IPS-20b (cell line): Measurements from ENCODE around the gene BMX.
A peak's percentile ranks its signal among the peaks of the same experiment; 100 is the strongest.

Source experiments
- H3K27ac ChIP-seq: one replicate; pipeline ENCODE4 v1.5.1; 2013; ENCODE audit warnings: low read length
- H3K27me3 ChIP-seq: 2 replicates; pipeline ENCODE4 v1.6.1; 2013; ENCODE audit warnings: mild to moderate bottlenecking, low read length, inconsistent platforms; ENCODE audit not compliant: insufficient read depth
- H3K36me3 ChIP-seq: 2 replicates; pipeline ENCODE4 v1.6.1; 2013; ENCODE audit warnings: low read depth, mild to moderate bottlenecking, inconsistent platforms, low read length, moderate library complexity; ENCODE audit not compliant: insufficient read depth
- H3K4me1 ChIP-seq: 2 replicates; pipeline ENCODE4 v1.6.1; 2013; ENCODE audit warnings: mild to moderate bottlenecking, control low read depth, inconsistent platforms, low read length, moderate library complexity; ENCODE audit not compliant: insufficient read depth
- H3K4me3 ChIP-seq: 2 replicates; pipeline ENCODE4 v1.5.1; 2013; ENCODE audit warnings: mild to moderate bottlenecking, low read length, inconsistent platforms
- H3K9ac ChIP-seq: 2 replicates; pipeline ENCODE4 v1.6.1; 2013; ENCODE audit warnings: low read depth, mild to moderate bottlenecking, inconsistent platforms, low read length, moderate library complexity
- H3K9me3 ChIP-seq: 2 replicates; pipeline ENCODE4 v1.6.1; 2013; ENCODE audit warnings: mild to moderate bottlenecking, low read depth, low read length, inconsistent platforms; ENCODE audit not compliant: insufficient read depth

The BMX gene

GRCh38 chrX:15500497-15500966 is at the start of gene BMX:
Gene BMX (plus strand): TSS chrX:15500807. CDS start chrX:15508354, 7,547 bp downstream.
- Histone ChIP-seq H3K36me3 (no peaks in the 10 kb centered on the region), H3K9ac (no peak within 1 kb of the TSS), H3K4me1 (no peaks in the 10 kb centered on the region), H3K4me3 (no peak within 1 kb of the TSS), H3K27me3 (no peaks in the 10 kb centered on the region), H3K27ac (no peak within 1 kb of the TSS), H3K9me3 (no peaks in the 10 kb centered on the region)

DNA sequence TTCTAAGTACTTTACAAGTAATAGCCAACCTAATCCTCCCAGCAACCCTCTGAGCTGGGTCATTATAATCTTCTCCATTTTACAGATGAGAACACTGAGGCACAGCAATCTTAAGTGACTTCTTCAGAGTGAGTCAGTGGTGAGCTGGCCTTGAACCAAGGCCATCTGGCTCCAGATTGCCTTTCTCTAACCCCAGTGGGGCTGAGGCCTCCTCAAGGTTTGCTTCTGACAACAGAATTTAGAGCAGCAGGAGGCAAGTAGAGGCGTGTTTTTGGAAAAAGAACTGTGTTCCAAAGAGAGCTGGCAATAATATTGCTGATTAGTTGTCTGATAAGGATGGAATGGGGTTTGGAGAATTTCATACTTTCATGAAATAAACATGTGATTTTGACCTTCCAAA is 48.7 kb upstream of the BMX start:
- H3K9ac ChIP-seq: no peak overlapping the region
- H3K27ac ChIP-seq: no peak overlapping the region
- no peaks in the 10 kb centered on the region for H3K9me3 ChIP-seq
- H3K4me1 ChIP-seq: no peaks in the 10 kb centered on the region
- H3K27me3 ChIP-seq: no peaks in the 10 kb centered on the region
- peaks cover 12% of the 10 kb centered on the region; the same call in 1 of the 2 replicates for H3K36me3 ChIP-seq
- no peak overlapping the region for H3K4me3 ChIP-seq

DNA sequence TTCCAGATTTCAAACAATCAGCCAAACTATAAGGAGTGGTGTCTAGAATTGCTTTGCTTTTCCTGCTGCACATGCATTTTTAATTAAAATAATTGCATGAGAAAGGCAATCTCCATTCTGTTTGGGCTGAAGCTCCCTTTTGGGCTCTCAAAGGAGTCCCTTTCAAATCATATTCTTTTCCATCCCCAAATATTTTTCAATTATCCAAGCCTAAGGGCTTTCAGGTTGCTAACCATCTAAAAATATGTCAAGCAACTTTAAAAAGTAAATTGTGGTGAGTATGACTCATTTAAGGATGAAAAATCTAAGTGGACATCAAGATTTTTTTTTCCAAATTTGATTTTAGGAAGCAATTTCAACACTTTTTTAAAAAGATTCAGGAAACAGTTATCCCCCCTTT is 35.9 kb upstream of the BMX start:
- Histone ChIP-seq H3K27me3 (no peaks in the 10 kb centered on the region), H3K9ac (no peak overlapping the region), H3K27ac (no peak overlapping the region)

DNA sequence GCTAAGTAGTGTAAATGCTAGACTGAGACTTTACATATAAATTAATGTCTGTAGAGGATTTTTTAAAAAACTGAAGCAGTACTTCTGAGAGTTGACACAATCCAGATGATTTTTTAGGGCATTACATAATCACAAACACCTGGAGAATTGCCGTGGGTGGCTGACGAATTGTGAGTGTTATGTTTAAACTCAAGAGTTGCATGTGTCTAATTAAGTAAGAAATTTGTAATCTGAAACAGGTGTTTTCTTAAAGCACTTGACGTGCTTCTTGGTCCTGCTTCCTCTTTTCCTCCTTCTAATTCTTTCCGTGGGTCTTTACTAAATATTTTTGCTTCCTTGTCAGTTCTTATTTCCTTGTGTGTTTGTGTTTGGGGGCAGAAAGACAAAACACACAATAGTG is 35.3 kb upstream of the BMX start:
- Histone ChIP-seq H3K9ac (no peak overlapping the region), H3K36me3 (no peaks in the 10 kb centered on the region), H3K9me3 (no peaks in the 10 kb centered on the region), H3K4me1 (peaks cover 7% of the 10 kb centered on the region; the same call in 1 of the 2 replicates), H3K4me3 (no peak overlapping the region), H3K27me3 (no peaks in the 10 kb centered on the region), H3K27ac (no peak overlapping the region)

More for the DNA sequence above, 35.9 kb upstream of the BMX start:
- H3K9me3 ChIP-seq: no peaks in the 10 kb centered on the region
- peaks cover 7% of the 10 kb centered on the region; the same call in 1 of the 2 replicates for H3K4me1 ChIP-seq
- H3K4me3 ChIP-seq: no peak overlapping the region
- H3K36me3 ChIP-seq: no peaks in the 10 kb centered on the region

DNA sequence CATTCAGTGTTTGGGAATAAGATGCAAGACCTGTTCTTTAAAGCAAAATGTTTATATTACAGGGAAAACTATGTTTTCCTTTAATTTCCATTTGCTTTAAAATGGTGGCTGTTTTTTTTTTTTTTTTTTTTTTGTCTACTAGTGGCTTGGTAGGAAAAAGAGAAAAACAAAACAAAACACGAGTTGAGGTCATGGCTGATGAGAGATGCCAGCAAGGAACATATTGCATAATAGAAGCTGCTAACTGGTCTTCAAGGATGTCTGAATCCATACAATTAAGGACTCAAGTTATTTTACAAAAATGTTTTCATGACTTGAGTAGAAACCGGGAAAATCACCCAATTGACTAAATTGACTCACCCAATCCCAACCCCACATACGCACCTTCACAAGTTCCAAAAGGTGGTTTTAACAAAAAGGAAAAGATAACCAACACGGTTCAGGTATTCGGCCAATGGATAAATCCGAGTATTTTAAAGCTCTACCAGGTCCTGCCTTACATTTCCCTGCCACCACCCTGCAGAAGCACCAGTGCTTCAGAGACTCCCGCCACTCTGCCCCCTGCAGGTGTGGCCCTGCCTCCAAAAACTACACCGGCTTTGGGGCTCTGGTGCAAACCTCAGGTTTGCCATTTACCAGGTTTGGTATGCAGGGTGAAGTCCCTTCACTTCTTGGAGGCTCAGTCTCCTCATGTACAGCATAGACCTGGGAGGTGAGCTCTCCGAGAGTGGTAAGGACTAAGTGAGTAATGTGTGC is 34.5 kb upstream of the BMX start:
- peaks cover 7% of the 10 kb centered on the region; the same call in 1 of the 2 replicates for H3K4me1 ChIP-seq
- no peaks in the 10 kb centered on the region for H3K9me3 ChIP-seq
- H3K27ac ChIP-seq: no peak overlapping the region
- H3K4me3 ChIP-seq: no peak overlapping the region
- no peak overlapping the region for H3K9ac ChIP-seq
- H3K36me3 ChIP-seq: no peaks in the 10 kb centered on the region
- H3K27me3 ChIP-seq: no peaks in the 10 kb centered on the region

GRCh38 chrX:15468036-15468435 is 32.6 kb upstream of the BMX start:
- H3K9ac ChIP-seq: no peak overlapping the region
- no peaks in the 10 kb centered on the region for H3K9me3 ChIP-seq
- no peaks in the 10 kb centered on the region for H3K27me3 ChIP-seq
- H3K4me1 ChIP-seq: peaks cover 7% of the 10 kb centered on the region; the same call in 1 of the 2 replicates
- no peak overlapping the region for H3K4me3 ChIP-seq
- no peak overlapping the region for H3K27ac ChIP-seq
- no peaks in the 10 kb centered on the region for H3K36me3 ChIP-seq

DNA sequence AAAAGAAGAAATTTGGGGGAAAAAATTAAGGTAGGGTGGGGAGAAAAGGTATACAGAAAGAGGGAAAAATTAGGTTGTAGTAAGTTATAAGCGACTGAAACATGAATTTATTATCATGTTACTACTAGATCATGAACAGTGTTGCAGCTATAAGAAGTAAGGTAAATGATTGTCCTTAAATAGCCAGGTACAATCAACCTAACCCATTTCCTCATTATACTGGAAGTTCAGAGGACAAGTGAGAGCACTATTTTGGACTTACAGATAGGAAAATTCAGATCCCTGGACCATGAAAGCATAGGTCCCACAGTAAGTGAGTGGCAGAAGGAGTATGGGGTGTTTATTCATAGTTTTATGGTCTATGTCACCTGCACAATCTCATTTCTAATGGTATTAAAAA is 31.0 kb upstream of the BMX start:
- no peaks in the 10 kb centered on the region for H3K9me3 ChIP-seq
- no peak overlapping the region for H3K27ac ChIP-seq
- H3K4me3 ChIP-seq: no peak overlapping the region
- no peak overlapping the region for H3K9ac ChIP-seq
- H3K36me3 ChIP-seq: no peaks in the 10 kb centered on the region
- H3K27me3 ChIP-seq: no peaks in the 10 kb centered on the region
- peaks cover 4% of the 10 kb centered on the region; the same call in 1 of the 2 replicates for H3K4me1 ChIP-seq

- no peaks in the 10 kb centered on the region for H3K9me3 ChIP-seq
- no peaks in the 10 kb centered on the region for H3K36me3 ChIP-seq
- H3K27ac ChIP-seq: no peak overlapping the region
- no peak overlapping the region for H3K9ac ChIP-seq
- peaks cover 11% of the 10 kb centered on the region; the same call in 1 of the 2 replicates for H3K4me1 ChIP-seq
- no peak overlapping the region for H3K4me3 ChIP-seq
- H3K27me3 ChIP-seq: no peaks in the 10 kb centered on the region
Measured at GRCh38 chrX:15471028-15471427, 29.6 kb upstream of the BMX start.

GRCh38 chrX:15472531-15472930 is 28.1 kb upstream of the BMX start:
- Histone ChIP-seq H3K27me3 (no peaks in the 10 kb centered on the region), H3K9ac (no peak overlapping the region), H3K9me3 (no peaks in the 10 kb centered on the region), H3K27ac (no peak overlapping the region), H3K4me3 (no peak overlapping the region), H3K4me1 (peaks cover 11% of the 10 kb centered on the region; the same call in 1 of the 2 replicates), H3K36me3 (no peaks in the 10 kb centered on the region)

GRCh38 chrX:15474028-15474427 is 26.6 kb upstream of the BMX start:
- H3K27ac ChIP-seq: no peak overlapping the region
- no peaks in the 10 kb centered on the region for H3K9me3 ChIP-seq
- no peak overlapping the region for H3K9ac ChIP-seq
- H3K4me3 ChIP-seq: no peak overlapping the region
- H3K36me3 ChIP-seq: no peaks in the 10 kb centered on the region; the same call in 1 of the 2 replicates
- peaks cover 11% of the 10 kb centered on the region; the same call in 1 of the 2 replicates for H3K4me1 ChIP-seq
- H3K27me3 ChIP-seq: no peaks in the 10 kb centered on the region

- no peaks in the 10 kb centered on the region for H3K9me3 ChIP-seq
- peak overlapping the region; percentile 57; the same call in 1 of the 2 replicates for H3K9ac ChIP-seq
- H3K36me3 ChIP-seq: no peaks in the 10 kb centered on the region; the same call in 1 of the 2 replicates
- H3K4me3 ChIP-seq: peak overlapping the region; percentile 25; the same call in 1 of the 2 replicates
- H3K4me1 ChIP-seq: peaks cover 11% of the 10 kb centered on the region; the same call in 1 of the 2 replicates
- H3K27me3 ChIP-seq: no peaks in the 10 kb centered on the region
- no peak overlapping the region for H3K27ac ChIP-seq
Measured at GRCh38 chrX:15475021-15475420, 25.6 kb upstream of the BMX start.

DNA sequence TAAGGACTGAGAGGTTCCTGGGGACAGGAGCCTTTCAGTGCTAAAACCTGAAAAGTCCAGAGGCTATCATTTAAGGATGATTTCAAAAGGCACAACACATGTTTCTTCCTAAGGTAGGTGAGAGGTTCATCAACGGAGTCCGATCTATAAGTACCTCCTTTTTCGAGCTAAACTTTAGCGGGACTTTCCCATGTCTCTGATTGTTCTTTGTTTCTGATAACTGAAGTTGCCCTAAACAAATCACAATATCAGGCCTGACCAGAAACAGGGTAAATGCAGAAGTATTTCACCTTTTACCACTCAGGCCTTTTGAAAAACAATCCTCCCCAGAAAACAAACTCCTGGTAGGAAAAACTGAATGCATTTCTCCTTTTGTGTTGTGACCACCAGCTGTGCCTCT is 25.1 kb upstream of the BMX start:
- H3K9me3 ChIP-seq: no peaks in the 10 kb centered on the region
- H3K36me3 ChIP-seq: no peaks in the 10 kb centered on the region; the same call in 1 of the 2 replicates
- peak overlapping the region; percentile 57; the same call in 1 of the 2 replicates for H3K9ac ChIP-seq
- no peaks in the 10 kb centered on the region for H3K27me3 ChIP-seq
- H3K4me1 ChIP-seq: peaks cover 11% of the 10 kb centered on the region; the same call in 1 of the 2 replicates
- no peak overlapping the region for H3K27ac ChIP-seq
- peak overlapping the region; percentile 25; the same call in 1 of the 2 replicates for H3K4me3 ChIP-seq
